Gastrocnemius medialis (tissue), 4 donors: Measurements from ENCODE around the gene SOCS2. TPM values are rescaled to one million over a fixed set of nuclear protein-coding genes. Genes with fewer than 3 reads are reported as not detected.

ENCODE experiments used
- ATAC-seq, 2 donors: fragments of 150-250 bp; one replicate each; pipeline ENCODE4 v1.9.1; 2016
- DNase-seq, 2 donors: peaks; one replicate each; pipeline ENCODE4 v3.0.0-alpha.2; 2019
- H3K27ac ChIP-seq, 4 donors: fragments of 200-600 bp; sonication (generic); 1 replicate in 1 of 4; 2 replicates in 3 of 4; pipeline ENCODE4 v1.5.1; 2016 to 2018; ENCODE audit warnings: mild to moderate bottlenecking in 2 of 4, moderate library complexity in 1 of 4
- H3K27me3 ChIP-seq, 3 donors: fragments of 200-600 bp; sonication (generic) in 2 of 3; 1 replicate in 1 of 3; 2 replicates in 2 of 3; pipeline versions ENCODE4 v1.5.1 to v1.6.0; 2016 to 2019; ENCODE audit warnings: mild to moderate bottlenecking in 1 of 3, moderate library complexity in 1 of 3
- H3K36me3 ChIP-seq, 2 donors: fragments of 200-600 bp; sonication (generic) in 1 of 2; one replicate each; pipeline ENCODE4 v1.5.1; 2017 to 2018
- H3K4me1 ChIP-seq, 2 donors: fragments of 200-600 bp; sonication (generic) in 1 of 2; one replicate each; pipeline ENCODE4 v1.5.1; 2016 to 2017; ENCODE audit warnings: mild to moderate bottlenecking in 2 of 2
- H3K4me3 ChIP-seq, 4 donors: fragments of 200-600 bp; sonication (generic) in 3 of 4; 1 replicate in 1 of 4; 2 replicates in 3 of 4; pipeline ENCODE4 v1.5.1; 2016 to 2019; ENCODE audit warnings: mild to moderate bottlenecking in 2 of 4
- H3K9me3 ChIP-seq, 3 donors: fragments of 200-600 bp; sonication (generic) in 2 of 3; 1 replicate in 1 of 3; 2 replicates in 2 of 3; pipeline ENCODE4 v1.5.1; 2016 to 2019
- CTCF ChIP-seq, 5 experiments: fragments of 450-650 bp in 3 of 5; fragments of 200-600 bp in 2 of 5; sonication (generic) in 2 of 5; IDR thresholded peaks in 4 of 5; conservative IDR thresholded peaks in 1 of 5; 1 replicate in 4 of 5; 2 replicates in 1 of 5; pipeline ENCODE4 v1.5.1; 2016 to 2019; ENCODE audit warnings: antibody characterized with exemption in 5 of 5, mild to moderate bottlenecking in 3 of 5, moderate library complexity in 3 of 5
- POLR2A ChIP-seq, 2 donors: fragments of 450-650 bp; IDR thresholded peaks; one replicate each; pipeline ENCODE4 v1.6.1; 2017; ENCODE audit warnings: antibody characterized with exemption in 2 of 2, mild to moderate bottlenecking in 2 of 2, moderate library complexity in 2 of 2
- in situ Hi-C, 4 donors: fragments of 200-750 bp; cut with MboI; loops; one replicate each; pipeline versions ENCODE4 v1.15.0 to v1.8.0; 2017; ENCODE audit warnings: low sequenced_read_pairs in 4 of 4
- intact Hi-C: fragments of 100-400 bp; cut with DNase I; formaldehyde crosslinking; loops from one replicate; pipeline ENCODE4 v1.15.1; 2023; ENCODE audit warnings: low total_unique reads
- total RNA-seq, 4 donors: library from RNA; depleted of rRNA; stranded (reverse); fragments of >200 nt; gene quantifications; one replicate each; pipeline versions ENCODE4 v1.1.0 to v1.2.3, GENCODE V29; 2016

SOCS2 gene
- total RNA-seq, 4 donors from 2014 or later, result 4.3 to 14.9 (median 5.3) TPM

GRCh38 chr12:93585247-93585646, 12.8 kb downstream of the SOCS2 start:
- TF ChIP-seq POLR2A (IDR thresholded peaks at IDR 0.05) (no peak), CTCF (IDR thresholded peaks at IDR 0.05 in 4 of 5, conservative IDR thresholded peaks at IDR 0.05 in 1 of 5) (no peak)
- H3K27ac ChIP-seq, result no peak overlapping the region
- ATAC-seq, result no peak
- H3K36me3 ChIP-seq, result no peaks in the 10 kb centered on the region
- H3K9me3 ChIP-seq, result no peaks in the 10 kb centered on the region
- H3K27me3 ChIP-seq, result no peaks in the 10 kb centered on the region
- in situ Hi-C loops, result loop anchor here in 1 of 4 donors (25.0 kb wide), 1 partner anchor 152 kb away; no protein-coding TSS in a partner anchor
- no peak for DNase-seq
- no peaks in the 10 kb centered on the region for H3K4me1 ChIP-seq
- intact Hi-C loops, result no loop called here
- H3K4me3 ChIP-seq, result no peak overlapping the region

GRCh38 chr12:93587611-93588010, 15.1 kb downstream of the SOCS2 start:
- intact Hi-C loops (no loop called here), in situ Hi-C loops (loop anchor here in 1 of 4 donors (25.0 kb wide), 1 partner anchor 150 kb away; no protein-coding TSS in a partner anchor)
- Histone ChIP-seq H3K27me3 (peaks cover 0 to 5% (median 0%) of the 10 kb centered on the region in 3 donors), H3K36me3 (no peaks in the 10 kb centered on the region), H3K27ac (no peak overlapping the region), H3K4me1 (peaks cover 0 to 10% of the 10 kb centered on the region in 2 donors), H3K9me3 (no peaks in the 10 kb centered on the region), H3K4me3 (no peak overlapping the region)
- ATAC-seq, result no peak
- TF ChIP-seq CTCF (IDR thresholded peaks at IDR 0.05 in 4 of 5, conservative IDR thresholded peaks at IDR 0.05 in 1 of 5) (no peak), POLR2A (IDR thresholded peaks at IDR 0.05) (no peak)
- DNase-seq, result no peak

GRCh38 chr12:93589081-93589480, 16.6 kb downstream of the SOCS2 start:
- Histone ChIP-seq H3K36me3 (no peaks in the 10 kb centered on the region), H3K9me3 (no peaks in the 10 kb centered on the region), H3K27me3 (peaks cover 0 to 5% (median 0%) of the 10 kb centered on the region in 3 donors), H3K27ac (no peak overlapping the region), H3K4me3 (no peak overlapping the region), H3K4me1 (peaks cover 0 to 10% of the 10 kb centered on the region in 2 donors)
- no peak for ATAC-seq
- TF ChIP-seq CTCF (IDR thresholded peaks at IDR 0.05 in 4 of 5, conservative IDR thresholded peaks at IDR 0.05 in 1 of 5) (no peak), POLR2A (IDR thresholded peaks at IDR 0.05) (no peak)
- in situ Hi-C loops (loop anchor here in 1 of 4 donors (25.0 kb wide), 1 partner anchor 148 kb away; no protein-coding TSS in a partner anchor), intact Hi-C loops (no loop called here)
- DNase-seq, result no peak

- Histone ChIP-seq H3K4me1 (peaks cover 0 to 10% of the 10 kb centered on the region in 2 donors), H3K27me3 (peaks cover 0 to 5% (median 0%) of the 10 kb centered on the region in 3 donors), H3K9me3 (no peaks in the 10 kb centered on the region), H3K27ac (peak overlapping the region; percentile 65 to 77 (median 72)), H3K4me3 (peak overlapping the region; percentile 56 to 80 (median 70)), H3K36me3 (no peaks in the 10 kb centered on the region)
- ATAC-seq, result peak; percentile 74 to 79
- in situ Hi-C loops (loop anchor here in 2 of 4 donors (10.0 to 25.0 kb wide), 2 partner anchors 146 to 153 kb away; no protein-coding TSS in a partner anchor), intact Hi-C loops (loop anchor here (2.0 kb wide), 1 partner anchor 21 kb away; no protein-coding TSS in a partner anchor)
- peak in 1 of 2 donors; percentile 68 for TF ChIP-seq POLR2A (IDR thresholded peaks at IDR 0.05)
- peak in 1 of 5 experiments; percentile 7 for TF ChIP-seq CTCF (IDR thresholded peaks at IDR 0.05 in 4 of 5, conservative IDR thresholded peaks at IDR 0.05 in 1 of 5)
- peak; percentile 33 to 67 for DNase-seq
Observed at GRCh38 chr12:93591137-93591868, 18.8 kb downstream of the SOCS2 start.
